ENCODE results near the gene TNPO2.
"Not testable (repeated sequence)": the region's sequence is repeated elsewhere in the genome, so short reads cannot be mapped to it uniquely, and the experiment has no call there.

TNPO2 gene

DNA sequence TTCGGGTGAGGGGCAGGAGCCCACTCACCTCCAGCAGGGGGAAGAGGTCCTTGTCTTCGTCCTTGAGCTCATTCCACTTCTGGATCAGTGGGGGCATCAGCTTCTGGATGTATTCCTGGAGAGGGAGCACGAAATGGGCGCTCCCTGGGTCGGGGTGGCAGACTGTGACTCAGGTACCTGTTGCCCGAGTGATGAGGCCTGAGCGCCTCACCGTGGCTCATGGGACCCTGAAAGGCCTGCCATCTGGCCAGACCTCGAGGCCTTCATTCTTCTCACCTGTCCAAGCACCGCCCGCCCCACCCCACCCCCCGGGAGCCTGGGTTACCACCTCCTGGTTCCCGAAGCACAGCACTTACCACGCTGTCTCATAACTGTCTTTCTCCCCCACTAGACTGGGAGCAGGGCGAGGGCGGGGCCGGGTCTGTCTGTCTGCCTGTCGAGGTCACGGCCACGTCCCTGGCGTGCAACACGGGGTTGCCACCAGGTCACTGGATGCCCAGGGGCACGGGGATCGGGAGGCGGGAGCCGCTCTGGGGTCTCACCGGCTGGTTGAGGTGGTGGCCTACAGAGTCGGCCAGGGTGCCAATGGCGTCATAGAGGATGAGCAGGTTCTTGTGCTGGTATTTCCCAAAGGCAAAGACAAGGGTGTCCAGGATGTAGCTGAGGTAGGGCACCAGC is 17.9 kb downstream of the TNPO2 start:
- no peak for DNase-seq

DNA sequence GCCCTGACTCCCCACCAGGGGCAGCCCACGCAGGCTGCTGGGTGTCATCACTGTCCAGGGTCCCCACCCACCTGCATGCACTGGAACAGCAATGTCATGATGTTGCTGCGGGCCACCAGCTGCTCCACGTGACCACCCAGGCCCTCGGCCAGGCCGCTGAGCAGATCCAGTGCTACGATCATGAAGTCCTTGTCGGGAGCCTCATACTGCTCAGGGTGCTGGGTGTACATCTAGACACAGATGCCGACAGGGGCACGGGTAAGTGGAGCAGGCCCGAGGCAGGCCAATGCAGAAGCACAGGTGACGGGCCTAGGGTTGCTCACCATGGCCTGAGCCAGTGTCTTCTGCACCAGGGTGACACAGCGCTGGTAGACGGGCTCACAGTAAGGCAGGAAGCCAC is 18.6 kb downstream of the TNPO2 start:
- no peaks in the 10 kb centered on the region for H3K9me3 ChIP-seq (ENCODE audit: severe bottlenecking)
- TF ChIP-seq, protein P1, sequence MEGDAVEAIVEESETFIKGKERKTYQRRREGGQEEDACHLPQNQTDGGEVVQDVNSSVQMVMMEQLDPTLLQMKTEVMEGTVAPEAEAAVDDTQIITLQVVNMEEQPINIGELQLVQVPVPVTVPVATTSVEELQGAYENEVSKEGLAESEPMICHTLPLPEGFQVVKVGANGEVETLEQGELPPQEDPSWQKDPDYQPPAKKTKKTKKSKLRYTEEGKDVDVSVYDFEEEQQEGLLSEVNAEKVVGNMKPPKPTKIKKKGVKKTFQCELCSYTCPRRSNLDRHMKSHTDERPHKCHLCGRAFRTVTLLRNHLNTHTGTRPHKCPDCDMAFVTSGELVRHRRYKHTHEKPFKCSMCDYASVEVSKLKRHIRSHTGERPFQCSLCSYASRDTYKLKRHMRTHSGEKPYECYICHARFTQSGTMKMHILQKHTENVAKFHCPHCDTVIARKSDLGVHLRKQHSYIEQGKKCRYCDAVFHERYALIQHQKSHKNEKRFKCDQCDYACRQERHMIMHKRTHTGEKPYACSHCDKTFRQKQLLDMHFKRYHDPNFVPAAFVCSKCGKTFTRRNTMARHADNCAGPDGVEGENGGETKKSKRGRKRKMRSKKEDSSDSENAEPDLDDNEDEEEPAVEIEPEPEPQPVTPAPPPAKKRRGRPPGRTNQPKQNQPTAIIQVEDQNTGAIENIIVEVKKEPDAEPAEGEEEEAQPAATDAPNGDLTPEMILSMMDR (IDR thresholded peaks at IDR 0.05; ENCODE audit: low read depth, low read length) = no peak
- H3K27me3 ChIP-seq (ENCODE audit: insufficient read depth, low read depth, severe bottlenecking) = no peaks in the 10 kb centered on the region
- DNase-seq = no peak
- peaks cover 86% of the 10 kb centered on the region for H3K36me3 ChIP-seq
- H3K4me3 ChIP-seq (ENCODE audit: low read depth, low read length) = no peak overlapping the region
- no peak overlapping the region for H3K27ac ChIP-seq

More for the DNA sequence above, 17.9 kb downstream of the TNPO2 start:
- no peak overlapping the region for H3K4me3 ChIP-seq (ENCODE audit: low read depth, low read length)
- H3K36me3 ChIP-seq = peaks cover 88% of the 10 kb centered on the region
- TF ChIP-seq, protein P1 (IDR thresholded peaks at IDR 0.05; ENCODE audit: low read depth, low read length) = no peak
- H3K27ac ChIP-seq = no peak overlapping the region
- H3K9me3 ChIP-seq (ENCODE audit: severe bottlenecking) = no peaks in the 10 kb centered on the region
- no peaks in the 10 kb centered on the region for H3K27me3 ChIP-seq (ENCODE audit: insufficient read depth, low read depth, severe bottlenecking)

DNA sequence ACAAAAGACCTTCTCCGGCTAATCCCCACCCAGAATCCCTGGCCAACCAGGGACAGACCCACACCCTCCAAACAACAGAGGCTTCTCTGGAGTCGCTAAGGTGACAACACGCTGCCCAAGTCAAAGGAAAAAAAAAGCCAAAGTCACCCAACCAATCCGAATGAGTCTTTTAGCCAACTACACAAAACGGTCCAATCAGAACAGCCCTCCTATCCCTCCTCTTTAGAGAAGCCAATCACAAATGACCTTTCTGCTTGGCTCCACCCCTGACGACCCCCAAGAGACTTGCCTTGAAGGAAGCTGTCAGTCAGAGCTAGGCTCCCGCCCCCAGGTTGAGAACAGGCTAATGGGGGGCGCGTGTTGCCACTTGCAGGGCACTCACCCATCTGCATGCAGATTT is 20.7 kb downstream of the TNPO2 start:
- peak; percentile 75 for DNase-seq
- peaks cover 82% of the 10 kb centered on the region for H3K36me3 ChIP-seq

DNA sequence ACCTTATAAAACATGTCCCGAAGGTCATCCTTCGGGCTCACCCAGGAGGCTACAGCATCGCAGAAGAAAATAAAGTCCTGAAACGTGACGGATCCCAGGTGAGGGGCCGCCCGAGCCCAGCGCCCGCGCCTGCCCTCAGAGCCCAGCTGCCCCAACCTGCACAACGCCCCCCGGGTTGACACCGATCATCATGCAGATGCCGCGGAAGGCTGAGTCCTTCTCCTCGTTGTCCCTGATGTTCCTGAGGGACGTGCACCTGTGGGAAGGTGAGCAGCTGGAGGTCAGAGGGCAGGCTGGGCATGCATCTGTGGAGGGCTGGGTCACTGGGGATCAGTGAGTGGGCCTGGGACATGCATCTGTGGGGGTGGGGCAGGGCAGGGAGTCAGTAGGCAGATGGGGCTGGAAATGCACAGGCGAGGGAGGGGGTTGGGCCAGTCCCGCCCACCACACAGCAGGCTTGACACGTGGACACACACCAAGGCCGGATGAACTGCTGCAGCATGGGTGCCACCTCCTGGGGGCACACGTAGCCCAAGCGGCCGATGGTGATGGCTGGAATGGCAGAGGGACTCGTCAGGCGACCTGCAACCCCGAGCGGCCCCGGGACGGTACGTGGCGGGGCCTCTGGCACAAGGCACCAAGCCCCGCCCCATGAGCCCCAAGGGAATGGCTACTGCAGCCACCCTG is 22.0 kb downstream of the TNPO2 start:
- Histone ChIP-seq H3K36me3 (peaks cover 77% of the 10 kb centered on the region), H3K27ac (no peak overlapping the region), H3K27me3 (ENCODE audit: insufficient read depth, low read depth, severe bottlenecking) (no peaks in the 10 kb centered on the region), H3K4me3 (ENCODE audit: low read depth, low read length) (no peak overlapping the region), H3K9me3 (ENCODE audit: severe bottlenecking) (no peaks in the 10 kb centered on the region)
- peak; percentile 55 for DNase-seq
- TF ChIP-seq, protein P1 (IDR thresholded peaks at IDR 0.05; ENCODE audit: low read depth, low read length) = no peak

More for the DNA sequence above, 20.7 kb downstream of the TNPO2 start:
- no peaks in the 10 kb centered on the region for H3K9me3 ChIP-seq (ENCODE audit: severe bottlenecking)
- no peaks in the 10 kb centered on the region for H3K27me3 ChIP-seq (ENCODE audit: insufficient read depth, low read depth, severe bottlenecking)
- TF ChIP-seq, protein P1 (IDR thresholded peaks at IDR 0.05; ENCODE audit: low read depth, low read length) = no peak
- peak overlapping the region; percentile 50; the same call in 1 of the 2 replicates for H3K27ac ChIP-seq
- no peak overlapping the region for H3K4me3 ChIP-seq (ENCODE audit: low read depth, low read length)

DNA sequence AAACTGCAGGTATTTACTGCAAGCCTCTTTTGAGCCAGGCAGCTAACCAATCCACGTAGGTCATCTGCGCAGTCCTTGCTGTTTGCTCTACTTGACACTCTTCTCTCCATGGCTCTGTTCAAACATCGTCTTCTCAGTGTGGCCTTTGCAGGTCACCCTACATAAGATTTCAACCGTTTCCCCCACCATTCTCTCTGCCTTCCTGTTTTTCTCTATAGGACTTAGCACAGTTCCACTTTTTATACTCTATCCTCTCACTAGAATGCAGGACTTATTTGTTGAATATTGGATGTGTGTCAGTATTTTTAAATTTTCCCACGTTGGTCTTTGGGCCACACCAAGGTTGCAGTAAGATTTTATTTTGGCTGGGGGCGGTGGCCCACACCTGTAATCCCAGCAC is 25.6 kb downstream of the TNPO2 start:
- Histone ChIP-seq H3K36me3 (peaks cover 41% of the 10 kb centered on the region), H3K4me3 (ENCODE audit: low read depth, low read length) (no peak overlapping the region), H3K27ac (no peak overlapping the region), H3K27me3 (ENCODE audit: insufficient read depth, low read depth, severe bottlenecking) (no peaks in the 10 kb centered on the region), H3K9me3 (ENCODE audit: severe bottlenecking) (no peaks in the 10 kb centered on the region)
- TF ChIP-seq, protein P1 (IDR thresholded peaks at IDR 0.05; ENCODE audit: low read depth, low read length) = no peak
- DNase-seq = no peak

DNA sequence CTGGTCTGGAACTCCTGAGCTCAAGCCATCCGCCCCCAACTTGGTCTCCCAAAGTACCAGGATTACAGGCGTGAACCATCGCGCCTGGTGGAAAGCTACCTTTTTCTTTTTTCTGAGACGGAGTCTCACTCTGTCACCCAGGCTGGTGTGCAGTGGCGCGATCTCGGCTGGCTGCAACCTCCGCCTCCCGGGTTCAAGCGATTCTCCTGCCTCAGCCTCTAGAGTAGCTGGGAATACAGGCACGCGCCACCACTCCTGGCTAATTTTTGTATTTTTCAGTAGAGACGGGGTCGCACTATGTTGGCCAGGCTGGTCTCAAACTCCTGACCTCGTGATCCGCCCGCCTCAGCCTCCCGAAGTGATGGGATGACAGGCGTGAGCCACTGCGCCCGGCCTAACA is 26.3 kb downstream of the TNPO2 start:
- H3K9me3 ChIP-seq (ENCODE audit: severe bottlenecking); H3K4me3 ChIP-seq (ENCODE audit: low read depth, low read length); DNase-seq; H3K27me3 ChIP-seq (ENCODE audit: insufficient read depth, low read depth, severe bottlenecking); H3K27ac ChIP-seq: not testable (repeated sequence)
- peaks cover 34% of the 10 kb centered on the region for H3K36me3 ChIP-seq
